Endothelial cell of umbilical vein (primary cell): Measurements from ENCODE around the gene PIGT. TPM values are rescaled to one million over a fixed set of nuclear protein-coding genes. Genes with fewer than 3 reads are reported as not detected.

ENCODE experiments used
- BruUV-seq: library from RNA; stranded (reverse); fragments of 400-500 nt; replicated peaks from 2 replicates; lab custom pipeline; 2021; lab: Mats Ljungman, UMichigan
- CTCF ChIA-PET: fragments of 300-600, 350-600 bp; sonication (Branson Sonifier 250); formaldehyde crosslinking; loops from one replicate; lab custom pipeline; 2021; ENCODE audit warnings: antibody characterized with exemption, inconsistent platforms; lab: Charles Lee
- POLR2A ChIA-PET: fragments of 300-600, 350-600 bp; sonication (Branson Sonifier 250); formaldehyde crosslinking; loops from one replicate; lab custom pipeline; 2021; ENCODE audit warnings: antibody characterized with exemption, inconsistent platforms; lab: Charles Lee
- DNase-seq: peaks from one replicate; pipeline ENCODE4 v3.0.0-alpha.2; 2011; ENCODE audit warnings: low read depth, low spot score
- FAIRE-seq: peaks from 2 replicates; lab custom pipeline; 2011; peaks lifted over from hg19 to GRCh38; lab: Jason Lieb, UNC
- H2AFZ ChIP-seq: 2 replicates; pipeline ENCODE4 v1.6.0; 2012; ENCODE audit warnings: low read depth, low read length, control low read depth, inconsistent platforms
- H3K27ac ChIP-seq: 2 replicates; pipeline ENCODE4 v1.5.1; 2011; ENCODE audit warnings: low read depth, mild to moderate bottlenecking, control low read depth, low read length, moderate library complexity; ENCODE audit not compliant: insufficient read depth
- H3K27me3 ChIP-seq, 2 experiments: 2 replicates each; pipeline versions ENCODE4 v1.6.0 to v1.6.1; 2011; ENCODE audit warnings: low read length in 2 of 2, mixed read lengths in 1 of 2; ENCODE audit not compliant: control insufficient read depth in 2 of 2, insufficient read depth in 2 of 2
- H3K36me3 ChIP-seq, 2 experiments: 2 replicates in 1 of 2; 3 replicates in 1 of 2; pipeline ENCODE4 v1.5.1; 2011; ENCODE audit warnings: low read length in 2 of 2, mild to moderate bottlenecking in 1 of 2, moderate library complexity in 1 of 2; ENCODE audit not compliant: control insufficient read depth in 2 of 2, insufficient read depth in 2 of 2; ENCODE audit errors: extremely low read depth in 1 of 2
- H3K4me1 ChIP-seq: 3 replicates; pipeline ENCODE4 v1.5.1; 2011; ENCODE audit warnings: mild to moderate bottlenecking, low read length; ENCODE audit not compliant: control insufficient read depth, insufficient read depth; ENCODE audit errors: extremely low read depth
- H3K4me2 ChIP-seq: 2 replicates; pipeline ENCODE4 v1.6.1; 2011; ENCODE audit warnings: low read length, control low read depth, mixed read lengths; ENCODE audit not compliant: insufficient read depth
- H3K4me3 ChIP-seq, 3 experiments: fragments of 200-600 bp in 1 of 3; sonication (generic), shearing (Covaris generic) in 1 of 3; replicated peaks in 1 of 3; 2 replicates each; pipeline ENCODE4 v1.5.1; 2011 to 2016; ENCODE audit warnings: control low read depth in 3 of 3, low read length in 3 of 3, mild to moderate bottlenecking in 2 of 3, inconsistent platforms in 1 of 3, low read depth in 1 of 3, moderate library complexity in 1 of 3; ENCODE audit not compliant: insufficient read depth in 1 of 3
- H3K79me2 ChIP-seq: 2 replicates; pipeline ENCODE4 v1.6.0; 2012; ENCODE audit warnings: low read length, inconsistent platforms; ENCODE audit not compliant: control insufficient read depth, insufficient read depth
- H3K9ac ChIP-seq: replicated peaks from 2 replicates; pipeline ENCODE3; 2011; ENCODE audit warnings: low read length, control low read depth; ENCODE audit not compliant: insufficient read depth; ENCODE audit errors: extremely low read depth
- H3K9me1 ChIP-seq: replicated peaks from 3 replicates; pipeline ENCODE4 v1.6.0; 2011; ENCODE audit warnings: mild to moderate bottlenecking, low read length; ENCODE audit not compliant: control insufficient read depth, insufficient read depth; ENCODE audit errors: extremely low read depth
- H3K9me3 ChIP-seq: replicated peaks from 2 replicates; pipeline ENCODE4 v1.5.1; 2012; ENCODE audit warnings: low read length, inconsistent platforms; ENCODE audit not compliant: control insufficient read depth, insufficient read depth
- H4K20me1 ChIP-seq: replicated peaks from 2 replicates; pipeline ENCODE3; 2011; ENCODE audit warnings: mild to moderate bottlenecking, low read length; ENCODE audit not compliant: control insufficient read depth, insufficient read depth; ENCODE audit errors: extremely low read depth
- EZH2 ChIP-seq: IDR thresholded peaks from 2 replicates; pipeline ENCODE4 v1.6.1; 2012; ENCODE audit warnings: borderline replicate concordance, low read depth, mild to moderate bottlenecking, moderate library complexity, low read length, inconsistent platforms; ENCODE audit not compliant: severe bottlenecking
- FOS ChIP-seq: IDR thresholded peaks from 2 replicates; pipeline ENCODE4 v1.6.1; 2011; ENCODE audit warnings: mild to moderate bottlenecking, low read length, moderate library complexity, borderline replicate concordance; ENCODE audit not compliant: insufficient read depth
- GATA2 ChIP-seq: IDR thresholded peaks from 2 replicates; pipeline ENCODE4 v1.7.0; 2011; ENCODE audit warnings: low read depth, mild to moderate bottlenecking, moderate library complexity, mixed read lengths, low read length; ENCODE audit not compliant: insufficient read length, insufficient read depth
- JUN ChIP-seq: IDR thresholded peaks from 2 replicates; pipeline ENCODE4 v1.6.1; 2011; ENCODE audit warnings: borderline replicate concordance, low read depth; ENCODE audit not compliant: insufficient read length, insufficient read depth
- MYC ChIP-seq: IDR thresholded peaks from one replicate; pipeline ENCODE4 v1.6.1; 2011; ENCODE audit warnings: mild to moderate bottlenecking, low read depth, low read length
- POLR2AphosphoS5 ChIP-seq: IDR thresholded peaks from 2 replicates; pipeline ENCODE4 v1.6.1; 2012; ENCODE audit warnings: low read depth, mild to moderate bottlenecking, control low read depth, low read length, moderate library complexity; ENCODE audit not compliant: insufficient read depth
- dilution Hi-C: fragments of 300-500 bp; cut with MboI; formaldehyde crosslinking; loops from one replicate; pipeline ENCODE4 v1.15.0; 2019; ENCODE audit warnings: low sequenced_read_pairs; ENCODE audit not compliant: extremely low pct_ligation_motif_present
- intact Hi-C: fragments of 100-400 bp; cut with micrococcal nuclease; formaldehyde crosslinking; loops from one replicate; pipeline ENCODE4 v1.10.0; 2022
- polyA plus RNA-seq, 4 experiments: library from polyadenylated mRNA; depleted of rRNA in 3 of 4; stranded (reverse) in 3 of 4; unstranded in 1 of 4; fragments of >200 nt; gene quantifications; 2 replicates each; pipeline versions ENCODE4 v1.2.1 to v1.2.3, GENCODE V29; 2011 to 2012; ENCODE audit warnings: missing spikeins in 1 of 4
- total RNA-seq: library from RNA; stranded (reverse); gene quantifications from 2 replicates; pipeline ENCODE4 v1.2.3, GENCODE V29; 2021
- TF ChIP-seq, protein P1 (sequence below), 2 donors: IDR thresholded peaks; 1 replicate in 1 of 2; 2 replicates in 1 of 2; pipeline ENCODE4 v1.5.1; 2011; ENCODE audit warnings: low read length in 2 of 2, mild to moderate bottlenecking in 2 of 2, moderate library complexity in 2 of 2, control low read depth in 1 of 2, inconsistent platforms in 1 of 2, low read depth in 1 of 2; ENCODE audit not compliant: insufficient read depth in 1 of 2; ENCODE audit errors: extremely low read depth in 1 of 2

The PIGT gene
- total and polyA plus RNA-seq, 2 donors (not counting 3 experiments of a cell fraction or from before 2014, with no cell fraction given), result 96.8 to 143 TPM

DNA sequence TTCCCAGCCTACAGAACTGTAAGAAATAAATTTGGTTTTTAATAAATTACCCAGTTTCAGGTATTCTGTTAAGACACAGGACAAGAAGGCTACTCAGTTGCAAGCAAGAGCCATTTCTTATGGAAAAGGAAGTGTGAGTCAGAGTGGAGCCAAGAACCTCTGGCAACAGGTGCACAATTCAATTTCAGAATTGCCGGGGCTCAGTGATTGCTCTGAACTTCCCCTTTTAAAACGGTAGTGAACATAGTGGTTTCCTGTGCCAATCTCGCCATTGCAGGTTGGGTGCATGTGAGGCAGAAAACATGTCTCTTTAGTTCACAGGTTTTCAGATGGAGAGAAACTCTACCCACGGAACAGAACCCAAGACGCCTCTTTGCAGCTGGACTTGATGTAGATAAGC lies 16.4 kb downstream of the PIGT start:
- no peak overlapping the region for H3K27ac ChIP-seq
- H3K9ac ChIP-seq, result no peak overlapping the region
- H3K36me3 ChIP-seq, result no peaks in the 10 kb centered on the region
- H4K20me1 ChIP-seq, result no peaks in the 10 kb centered on the region
- no peak for TF ChIP-seq GATA2
- peak; percentile 33 for TF ChIP-seq FOS
- peak; percentile 25 for DNase-seq
- ChIA-PET CTCF (interaction anchor here (12.5 kb wide), 1 partner anchor 59 kb away, joined by 416 read pairs; no protein-coding TSS in a partner anchor), POLR2A (no interaction called here)
- H2AFZ ChIP-seq, result no peak overlapping the region
- H3K27me3 ChIP-seq, result no peaks in the 10 kb centered on the region
- no peaks in the 10 kb centered on the region for H3K9me1 ChIP-seq
- intact Hi-C loops, result no loop called here
- BruUV-seq, result no TSS peak
- peaks cover 6% of the 10 kb centered on the region for H3K4me1 ChIP-seq
- H3K9me3 ChIP-seq, result no peaks in the 10 kb centered on the region
- H3K4me2 ChIP-seq, result no peak overlapping the region
- no peaks in the 10 kb centered on the region for H3K79me2 ChIP-seq
- peak; percentile 62 for FAIRE-seq
- dilution Hi-C loops, result no loop called here
- H3K4me3 ChIP-seq, result no peak overlapping the region

DNA sequence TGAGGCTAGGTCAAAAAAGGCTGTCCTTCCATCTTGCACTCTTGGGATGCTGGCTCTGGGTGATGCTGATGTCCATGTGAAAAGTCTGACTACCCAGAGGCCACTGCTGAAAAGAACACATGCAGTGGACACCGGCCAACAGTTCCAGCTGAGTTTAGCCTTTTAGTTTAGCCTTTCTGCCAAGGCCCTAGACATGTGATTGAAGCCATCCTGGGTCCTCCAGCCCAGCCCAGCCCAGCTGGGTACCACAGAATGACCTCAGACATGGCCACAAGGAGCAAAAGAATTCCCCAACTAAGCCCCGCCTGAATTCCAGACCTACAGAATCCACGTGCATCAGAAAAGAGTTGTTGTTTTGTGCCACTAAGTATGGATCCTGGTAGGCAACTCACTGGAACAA lies 17.4 kb downstream of the PIGT start:
- no peak overlapping the region for H3K27ac ChIP-seq
- no peaks in the 10 kb centered on the region for H3K27me3 ChIP-seq
- H3K4me2 ChIP-seq, result no peak overlapping the region
- no peaks in the 10 kb centered on the region for H3K79me2 ChIP-seq
- CTCF ChIA-PET, result interaction anchor here (12.5 kb wide), 1 partner anchor 60 kb away, joined by 416 read pairs; no protein-coding TSS in a partner anchor
- no peak overlapping the region for H2AFZ ChIP-seq
- FAIRE-seq (no peak), DNase-seq (no peak)
- no peak overlapping the region for H3K9ac ChIP-seq
- peaks cover 6% of the 10 kb centered on the region for H3K4me1 ChIP-seq
- no peaks in the 10 kb centered on the region for H3K9me1 ChIP-seq
- no peaks in the 10 kb centered on the region for H4K20me1 ChIP-seq
- TF ChIP-seq FOS (no peak), EZH2 (no peak), MYC (no peak), JUN (no peak), POLR2AphosphoS5 (no peak)
- TF ChIP-seq, protein P1, sequence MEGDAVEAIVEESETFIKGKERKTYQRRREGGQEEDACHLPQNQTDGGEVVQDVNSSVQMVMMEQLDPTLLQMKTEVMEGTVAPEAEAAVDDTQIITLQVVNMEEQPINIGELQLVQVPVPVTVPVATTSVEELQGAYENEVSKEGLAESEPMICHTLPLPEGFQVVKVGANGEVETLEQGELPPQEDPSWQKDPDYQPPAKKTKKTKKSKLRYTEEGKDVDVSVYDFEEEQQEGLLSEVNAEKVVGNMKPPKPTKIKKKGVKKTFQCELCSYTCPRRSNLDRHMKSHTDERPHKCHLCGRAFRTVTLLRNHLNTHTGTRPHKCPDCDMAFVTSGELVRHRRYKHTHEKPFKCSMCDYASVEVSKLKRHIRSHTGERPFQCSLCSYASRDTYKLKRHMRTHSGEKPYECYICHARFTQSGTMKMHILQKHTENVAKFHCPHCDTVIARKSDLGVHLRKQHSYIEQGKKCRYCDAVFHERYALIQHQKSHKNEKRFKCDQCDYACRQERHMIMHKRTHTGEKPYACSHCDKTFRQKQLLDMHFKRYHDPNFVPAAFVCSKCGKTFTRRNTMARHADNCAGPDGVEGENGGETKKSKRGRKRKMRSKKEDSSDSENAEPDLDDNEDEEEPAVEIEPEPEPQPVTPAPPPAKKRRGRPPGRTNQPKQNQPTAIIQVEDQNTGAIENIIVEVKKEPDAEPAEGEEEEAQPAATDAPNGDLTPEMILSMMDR (IDR thresholded peaks at IDR 0.05; ENCODE audit: extremely low read depth in 1 of 2, insufficient read depth in 1 of 2, low read depth in 1 of 2, low read length in 2 of 2), result no peak
- intact Hi-C loops, result no loop called here
- H3K36me3 ChIP-seq, result no peaks in the 10 kb centered on the region
- dilution Hi-C loops, result no loop called here
- no TSS peak for BruUV-seq
- POLR2A ChIA-PET, result no interaction called here
- H3K4me3 ChIP-seq, result no peak overlapping the region
- no peaks in the 10 kb centered on the region for H3K9me3 ChIP-seq
